HTERT RPE-1 (cell line): ENCODE data around the gene MRPS18A.

ENCODE experiments used
- in situ Hi-C: fragments of 300-500 bp; cut with MboI; formaldehyde crosslinking; loops from 4 replicates; pipeline ENCODE4 v1.14.3; 2020; ENCODE audit warnings: low sequenced_read_pairs

MRPS18A gene

DNA sequence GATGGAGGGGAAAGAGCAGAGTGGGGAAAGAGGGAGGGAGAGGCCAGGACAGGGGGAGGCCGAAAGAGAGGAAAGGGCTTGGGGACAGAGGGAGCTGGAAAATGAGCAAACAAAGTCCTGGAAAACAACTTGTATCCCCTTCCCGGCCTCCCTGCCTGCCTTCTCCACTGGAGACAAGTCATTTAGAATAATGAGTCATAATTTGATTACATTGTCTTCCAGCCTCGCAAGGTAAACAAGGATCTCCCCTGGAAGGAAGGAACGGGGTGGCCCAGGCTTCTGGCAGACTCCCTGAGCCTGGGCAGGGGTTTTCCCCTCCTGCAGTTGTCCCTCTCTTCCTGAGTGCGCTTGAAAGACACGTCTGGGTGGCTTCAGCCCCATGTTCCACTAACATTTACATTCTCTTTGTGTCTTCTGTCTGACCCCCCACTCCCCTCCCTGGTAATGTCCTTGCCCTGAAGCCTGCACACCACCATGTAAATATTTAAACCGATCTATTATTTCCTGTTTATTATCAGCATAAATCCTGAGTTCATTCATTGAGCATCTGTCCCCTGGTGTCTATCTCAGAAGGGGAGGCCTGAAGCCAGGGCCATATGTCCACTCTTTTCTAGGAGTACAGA is 12.1 kb upstream of the MRPS18A start:
- in situ Hi-C loops: no loop called here

DNA sequence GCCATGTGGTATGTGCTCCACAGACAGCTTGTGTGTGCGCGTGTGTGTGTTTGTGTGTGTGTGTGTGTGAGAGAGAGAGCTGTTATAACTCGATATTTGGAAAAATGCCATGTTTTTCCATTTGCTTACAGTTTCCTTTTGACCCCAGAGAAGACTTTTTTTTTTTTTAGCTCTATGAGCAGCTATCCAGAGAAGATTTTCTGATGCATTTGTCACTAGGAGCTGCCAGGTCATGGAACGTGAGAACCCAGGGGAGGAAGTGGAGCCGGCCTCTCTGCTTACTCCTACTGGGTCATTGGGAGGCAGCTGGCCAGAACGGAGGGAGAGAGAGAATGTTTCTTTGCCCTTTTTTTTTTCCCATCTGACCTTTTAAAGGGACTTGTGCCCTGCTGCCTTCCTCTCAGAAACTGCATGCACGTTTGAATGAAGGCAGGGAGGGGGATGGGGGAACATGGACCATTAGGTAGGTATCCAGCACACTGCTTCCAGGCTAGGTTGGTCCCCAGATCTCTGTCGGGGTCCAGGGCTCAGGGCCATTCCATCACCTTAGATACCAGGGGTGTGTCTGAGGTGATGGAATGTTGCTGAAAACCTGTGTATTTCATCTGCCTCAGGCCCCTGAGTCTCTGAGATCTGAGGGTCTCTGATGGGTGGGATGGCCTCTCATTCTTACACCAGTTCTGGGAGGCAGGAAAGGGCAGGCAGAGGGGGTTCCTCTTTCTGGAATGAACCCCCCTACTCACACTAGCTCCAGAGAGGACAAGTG is 11.2 kb upstream of the MRPS18A start:
- in situ Hi-C loops: no loop called here

DNA sequence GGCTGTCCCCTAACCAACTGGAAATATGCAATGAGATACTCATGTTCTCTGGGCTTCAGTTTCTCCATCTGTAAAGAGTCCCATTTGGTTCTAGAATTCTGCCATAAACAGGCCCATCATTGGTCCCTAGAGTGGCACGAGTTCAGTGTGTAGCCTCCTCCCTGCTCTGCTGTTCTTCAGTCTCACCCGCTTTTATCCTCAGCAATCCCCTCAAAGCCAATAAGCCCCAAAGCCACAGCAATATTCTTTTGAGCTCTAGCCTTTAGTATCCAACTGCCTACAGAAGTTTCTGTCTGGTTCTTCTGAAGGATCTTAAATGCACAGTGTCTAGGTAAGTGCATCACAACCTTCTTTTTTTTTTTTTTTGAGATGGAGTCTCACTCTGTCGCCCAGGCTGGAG is 9.8 kb upstream of the MRPS18A start:
- in situ Hi-C loops: no loop called here

DNA sequence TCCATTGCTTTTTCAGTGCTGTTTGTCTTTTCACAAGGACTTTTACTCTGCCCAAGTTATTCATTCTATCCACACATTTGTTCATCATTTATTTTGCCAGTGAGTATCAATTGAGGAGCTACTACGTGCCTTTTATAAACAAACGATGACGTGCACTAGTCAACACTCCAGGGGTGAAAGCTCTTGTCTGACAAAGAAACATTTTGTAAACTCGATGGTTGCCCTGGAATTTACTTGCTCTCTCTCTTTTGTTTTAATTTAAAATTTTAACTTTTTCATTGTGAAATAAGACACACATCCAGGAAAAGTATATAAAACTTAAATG is 8.3 kb upstream of the MRPS18A start:
- in situ Hi-C loops: no loop called here

DNA sequence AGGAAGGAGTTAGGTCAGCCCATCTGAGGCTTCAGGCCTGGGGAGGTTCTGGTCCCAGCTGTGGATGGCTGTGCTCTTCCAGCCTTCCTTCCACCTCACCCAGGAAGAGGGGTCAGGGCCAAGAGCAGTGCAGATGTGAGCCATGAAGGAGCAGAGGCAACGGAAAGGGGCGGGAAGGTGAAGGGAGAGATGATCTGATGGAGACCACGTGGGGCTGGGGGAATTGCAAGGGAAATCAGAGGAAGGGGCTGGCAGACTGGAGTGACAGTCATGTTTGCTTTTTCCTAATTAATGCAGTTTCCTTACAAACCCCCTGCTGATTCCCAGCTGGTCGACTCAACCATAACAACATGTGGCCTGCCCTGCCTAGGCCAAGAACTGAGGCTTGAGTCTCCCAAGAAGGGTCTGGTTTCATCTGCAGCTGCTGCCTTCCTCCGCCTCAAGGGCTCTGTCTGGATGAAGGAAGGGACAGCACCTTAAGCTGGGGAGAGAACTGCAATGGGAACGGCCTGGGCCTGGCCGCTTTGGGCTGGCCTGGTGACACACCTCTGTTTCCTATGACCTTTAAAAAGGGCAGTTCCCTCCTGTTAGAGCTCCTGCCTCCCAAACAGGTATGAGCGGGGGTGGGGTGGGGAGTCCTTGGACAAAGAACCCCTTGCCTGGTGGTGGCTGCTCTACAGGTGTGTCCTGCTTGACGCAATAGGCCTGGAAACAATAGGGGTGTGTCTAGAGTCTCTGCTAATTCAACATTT is 7.8 kb upstream of the MRPS18A start:
- in situ Hi-C loops: no loop called here

DNA sequence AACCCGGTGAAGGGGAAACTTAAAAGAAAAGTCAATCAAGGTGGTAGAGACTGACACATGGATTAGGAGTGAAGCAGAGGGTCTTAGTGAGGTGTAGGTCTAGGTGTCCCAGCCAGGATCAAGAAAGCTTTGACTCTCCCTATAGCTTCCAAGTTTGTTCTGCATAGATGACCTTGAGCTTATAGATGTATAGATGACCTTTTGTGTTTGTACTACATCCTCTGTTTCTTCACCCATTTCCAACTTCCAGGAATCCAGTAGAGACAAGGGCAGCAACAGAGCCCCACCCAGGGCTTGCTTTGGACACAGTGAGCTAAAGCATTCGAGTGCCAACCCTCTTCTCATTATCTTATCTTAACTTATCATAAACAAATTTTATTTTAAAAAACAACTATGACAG is 1.8 kb upstream of the MRPS18A start:
- in situ Hi-C loops: no loop called here

DNA sequence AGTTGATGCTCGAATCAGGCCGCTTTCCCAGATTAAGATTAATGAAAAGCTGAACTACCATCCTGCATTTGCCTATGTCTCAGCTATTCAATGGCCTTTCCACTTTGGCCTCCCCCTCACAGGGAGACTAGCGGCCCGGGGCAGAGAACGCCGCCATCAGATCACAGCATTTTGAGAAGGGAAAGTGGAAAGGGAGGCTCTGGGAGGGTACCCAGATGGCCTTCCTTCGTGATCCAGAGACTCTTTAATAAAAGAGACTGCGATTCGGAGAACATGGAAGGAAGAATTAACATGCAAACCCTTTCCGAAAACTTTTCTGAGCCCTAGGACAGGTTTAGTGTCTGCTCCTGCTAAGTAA is 533 bp downstream of the MRPS18A start:
- in situ Hi-C loops: no loop called here

DNA sequence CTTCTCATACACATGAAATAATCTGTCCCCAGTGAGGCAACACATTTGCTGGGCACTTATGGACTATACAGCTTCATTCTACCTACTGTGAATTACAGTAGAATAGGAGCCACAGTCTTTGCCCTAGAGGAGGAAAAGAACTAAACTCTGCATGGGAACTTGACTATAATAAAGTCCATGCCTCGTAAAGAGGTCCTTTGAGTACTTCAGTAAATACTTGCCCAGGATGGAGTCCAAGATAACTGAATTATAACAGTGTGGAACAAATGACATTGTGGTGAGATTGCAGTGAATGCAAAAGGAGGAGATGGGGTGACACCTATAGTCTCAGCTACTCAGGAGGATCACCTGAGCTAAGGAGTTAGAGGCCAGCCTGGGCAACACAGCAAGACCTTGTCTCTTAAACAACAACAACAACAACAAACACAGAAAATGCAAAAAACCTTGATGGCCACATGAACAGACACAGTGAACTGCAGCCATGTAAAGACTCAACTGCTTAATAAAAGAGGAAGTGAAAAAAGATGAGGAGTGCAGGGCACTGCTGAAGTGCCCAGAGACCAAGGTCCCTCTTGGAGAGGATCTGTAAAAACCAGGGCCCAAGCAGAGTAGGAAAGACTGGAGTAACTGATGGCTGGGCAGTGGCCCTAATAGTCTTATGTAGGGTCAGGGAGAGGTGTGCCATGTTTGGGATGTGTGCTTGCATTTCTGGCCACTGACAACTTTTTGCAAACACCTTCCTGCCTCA is 3.7 kb downstream of the MRPS18A start:
- in situ Hi-C loops: no loop called here

DNA sequence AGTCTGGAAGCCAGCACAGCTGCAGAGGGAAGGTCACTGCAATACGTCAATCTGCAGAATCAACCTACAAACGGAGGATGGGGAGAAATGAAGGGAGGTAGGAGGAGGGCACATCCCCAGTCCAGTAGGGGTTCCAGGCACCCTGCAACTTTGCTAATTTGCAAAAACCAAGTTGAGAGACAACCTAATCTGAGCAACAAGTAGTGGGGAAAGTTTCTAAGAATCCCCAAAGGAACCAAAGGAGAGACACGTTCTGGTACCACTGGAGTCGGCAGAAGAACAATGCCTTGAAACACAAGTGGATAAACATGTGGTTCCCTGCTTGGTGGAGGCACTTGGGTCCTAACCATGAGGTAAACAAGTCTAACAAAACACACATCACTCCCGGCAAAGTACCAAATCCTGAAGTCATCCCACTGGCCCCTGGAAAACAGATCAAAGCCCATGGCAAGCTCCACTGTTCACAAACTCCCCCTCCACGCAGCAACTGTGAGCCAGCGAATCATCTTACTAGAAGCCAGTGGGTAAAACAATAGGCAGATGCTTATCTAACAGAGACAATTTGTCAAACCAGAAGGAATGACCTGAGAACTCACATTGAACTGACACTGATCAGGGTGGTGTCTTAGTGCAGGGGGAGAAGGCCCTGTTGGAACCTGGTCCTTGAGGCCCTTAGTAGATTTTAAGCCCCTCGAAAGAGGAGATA is 4.7 kb downstream of the MRPS18A start:
- in situ Hi-C loops: no loop called here

DNA sequence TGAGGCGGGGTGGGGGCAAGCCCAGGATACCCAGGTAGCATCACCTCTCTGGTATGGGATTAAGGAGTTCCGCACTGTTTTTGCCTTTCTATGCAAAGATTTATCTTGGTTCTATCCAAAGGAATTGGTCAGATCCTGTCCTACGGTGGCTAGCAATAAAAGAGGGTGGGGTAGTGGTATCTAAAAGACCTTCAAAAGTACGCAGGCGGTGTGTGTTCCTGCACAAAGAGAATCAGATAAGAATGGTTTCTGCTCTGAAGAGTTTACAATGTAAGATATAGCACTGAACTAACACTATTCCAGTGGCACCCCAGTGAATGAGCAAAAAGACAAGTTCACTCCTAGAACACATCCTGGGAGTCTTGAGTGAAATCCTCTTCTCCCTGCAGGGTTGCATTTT is 6.3 kb downstream of the MRPS18A start:
- in situ Hi-C loops: no loop called here

DNA sequence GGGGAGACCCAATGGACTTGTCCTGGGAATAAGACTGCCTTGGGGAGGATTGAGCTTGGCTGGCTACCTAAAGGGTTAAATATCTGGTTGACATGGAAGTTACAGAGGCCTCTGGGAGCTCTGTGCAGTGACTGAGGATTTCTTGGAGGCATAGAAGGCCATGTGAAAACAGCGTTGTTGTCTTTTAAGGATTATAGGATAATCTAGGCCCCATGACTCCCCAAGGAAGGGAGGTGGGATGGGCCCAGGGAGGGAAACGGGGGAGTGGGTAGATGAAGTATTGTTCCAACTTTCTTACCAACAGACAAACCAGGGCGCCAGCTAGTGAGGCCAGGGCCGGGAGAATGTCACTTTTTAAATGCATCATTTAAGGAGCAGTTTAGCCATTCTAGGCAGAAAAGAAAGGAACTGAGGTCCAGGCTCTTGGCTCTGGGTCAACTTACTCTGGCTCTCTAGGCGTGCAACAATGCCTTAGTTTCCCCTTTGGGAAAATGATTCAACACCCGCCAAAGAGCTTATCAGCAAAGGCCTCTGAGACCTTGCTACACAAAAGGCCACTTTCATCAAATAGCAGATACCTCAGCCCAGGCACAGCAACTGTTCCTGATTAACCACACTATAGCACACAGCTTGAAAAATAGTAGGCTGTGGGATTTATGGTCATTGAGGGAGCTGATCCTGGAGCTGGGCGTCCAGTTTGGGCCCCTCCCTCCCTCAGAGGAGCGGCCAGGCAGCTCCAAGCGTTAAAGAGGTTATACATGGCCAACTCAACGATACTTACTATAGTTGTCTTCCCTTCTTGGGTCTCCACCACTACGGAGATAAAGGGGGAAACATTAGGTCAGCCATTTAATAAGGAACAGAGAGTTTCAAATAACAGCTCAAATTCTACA is 7.0 kb downstream of the MRPS18A start:
- in situ Hi-C loops: no loop called here

DNA sequence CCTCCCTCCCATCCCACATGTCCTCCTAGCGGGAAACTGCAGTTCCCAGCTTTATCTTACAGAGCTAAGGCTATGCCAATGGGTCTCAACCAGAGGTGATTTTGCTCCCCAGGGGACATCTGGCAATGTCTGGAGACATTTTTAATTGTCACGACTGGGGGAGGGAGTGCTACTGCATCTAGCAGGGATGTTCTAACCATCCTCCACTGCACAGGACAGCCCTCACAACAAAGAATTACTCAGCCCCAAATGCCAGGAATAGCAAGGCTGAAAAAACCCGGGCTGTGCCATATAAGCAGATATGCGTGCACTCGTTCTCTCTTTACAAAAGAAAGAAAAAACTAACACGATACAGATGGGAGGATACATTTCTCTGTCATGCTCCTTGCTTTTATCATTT is 8.5 kb downstream of the MRPS18A start:
- in situ Hi-C loops: no loop called here

DNA sequence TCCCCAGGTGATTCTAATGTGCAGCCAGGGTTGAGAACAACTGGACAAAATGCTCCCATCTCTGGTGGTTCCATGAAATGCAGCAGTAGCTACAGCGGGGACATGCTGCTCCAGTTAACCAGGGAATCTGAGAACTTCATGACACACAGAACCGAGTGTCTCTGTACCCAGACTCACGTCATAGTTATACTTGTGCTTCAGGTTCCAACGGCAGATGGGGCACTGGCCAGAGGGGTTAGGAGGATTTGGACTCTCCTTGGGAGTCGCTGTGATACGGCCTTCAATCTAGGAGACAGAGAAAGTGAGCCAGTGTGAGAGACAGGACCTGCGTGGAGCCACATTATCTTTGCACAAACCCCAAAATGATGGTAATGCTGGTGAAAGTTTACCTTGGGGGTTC is 9.2 kb downstream of the MRPS18A start:
- in situ Hi-C loops: no loop called here

DNA sequence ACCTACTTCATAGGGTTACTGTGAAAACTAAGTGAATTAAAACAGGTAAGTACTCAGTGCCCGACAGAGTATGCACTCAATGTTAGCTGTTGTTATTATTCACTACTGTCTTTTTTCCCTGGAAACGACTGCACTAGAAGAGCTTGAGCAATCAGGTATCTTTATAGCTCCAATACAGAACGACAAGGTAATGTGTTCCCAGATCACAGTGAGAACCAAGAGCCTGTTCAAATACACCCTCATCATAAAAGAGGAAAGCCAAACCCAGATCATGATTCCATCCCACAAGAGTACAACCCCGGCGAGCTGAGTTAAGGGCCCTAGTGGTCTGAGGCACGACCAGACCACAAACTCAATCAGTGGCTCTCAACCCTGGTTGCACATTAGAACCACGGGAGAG is 9.8 kb downstream of the MRPS18A start:
- in situ Hi-C loops: no loop called here

DNA sequence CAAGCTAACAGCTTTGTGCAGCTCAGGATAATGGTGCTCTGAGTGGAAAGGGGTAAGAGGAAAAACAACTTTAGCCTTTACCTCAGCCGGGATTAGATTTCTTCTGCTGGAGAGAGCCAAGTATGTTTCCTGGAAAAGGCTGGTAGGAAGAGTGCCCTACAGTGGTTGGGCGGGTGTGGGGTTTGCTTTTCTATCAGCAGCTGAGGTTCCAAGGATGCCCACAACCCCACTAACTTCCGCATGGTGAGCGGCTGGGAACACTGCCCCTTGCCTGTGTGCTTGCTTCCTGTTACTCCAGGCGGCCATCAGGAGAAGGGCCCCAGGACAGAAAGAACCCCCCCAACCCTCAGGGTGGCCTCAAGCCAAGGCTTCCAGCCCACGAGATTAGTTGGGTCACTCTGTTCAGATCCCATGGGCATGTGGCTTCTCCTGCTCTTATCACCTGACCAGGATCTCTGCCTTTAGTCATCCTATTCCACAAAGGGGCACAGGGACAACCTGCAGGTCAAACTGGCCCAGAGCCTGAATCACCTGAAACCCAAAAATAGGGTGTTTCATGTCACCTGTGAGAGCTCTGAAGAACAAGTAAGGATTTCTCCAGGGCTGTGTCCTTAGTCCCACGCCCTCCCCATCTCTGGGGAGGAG is 10.5 kb downstream of the MRPS18A start:
- in situ Hi-C loops: no loop called here

DNA sequence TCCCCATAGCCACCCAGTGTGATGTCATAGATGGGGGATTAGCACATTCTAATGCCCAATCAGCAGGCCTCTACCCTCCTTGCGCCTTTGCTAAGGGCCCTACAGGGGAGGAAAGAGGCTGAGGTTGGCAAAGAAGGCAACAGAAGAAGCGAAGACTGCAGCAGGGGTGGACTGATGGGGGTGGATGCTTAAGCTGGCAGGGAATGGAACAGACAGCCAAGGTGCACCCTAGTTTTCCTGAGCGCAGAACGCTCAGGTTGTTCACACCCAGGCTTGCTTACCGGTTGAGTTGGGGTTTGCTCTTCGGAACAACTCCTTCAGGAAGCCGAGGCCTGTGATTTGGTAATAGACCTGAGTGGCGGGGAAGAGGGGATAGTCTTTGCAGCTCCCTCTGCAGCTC is 12.7 kb downstream of the MRPS18A start:
- in situ Hi-C loops: no loop called here

DNA sequence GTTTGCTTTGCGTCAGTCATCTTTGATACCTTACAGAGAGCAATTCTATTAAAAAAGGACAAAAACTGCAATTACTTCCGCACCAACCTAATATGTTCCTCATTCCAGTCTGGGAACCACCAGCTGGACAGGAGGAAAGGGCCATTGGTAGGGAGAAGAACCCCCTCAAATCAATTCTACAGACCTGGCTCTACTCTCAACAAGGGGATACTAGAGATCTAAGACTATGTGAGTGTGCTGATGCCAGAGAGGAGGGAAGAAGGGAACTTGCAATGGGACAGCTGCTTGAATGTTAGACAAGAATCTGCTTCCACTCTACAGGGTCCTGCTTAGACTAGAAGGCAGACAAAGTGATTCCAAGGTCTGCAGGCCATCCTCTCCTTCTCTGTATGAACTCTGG is 13.3 kb downstream of the MRPS18A start:
- in situ Hi-C loops: no loop called here

DNA sequence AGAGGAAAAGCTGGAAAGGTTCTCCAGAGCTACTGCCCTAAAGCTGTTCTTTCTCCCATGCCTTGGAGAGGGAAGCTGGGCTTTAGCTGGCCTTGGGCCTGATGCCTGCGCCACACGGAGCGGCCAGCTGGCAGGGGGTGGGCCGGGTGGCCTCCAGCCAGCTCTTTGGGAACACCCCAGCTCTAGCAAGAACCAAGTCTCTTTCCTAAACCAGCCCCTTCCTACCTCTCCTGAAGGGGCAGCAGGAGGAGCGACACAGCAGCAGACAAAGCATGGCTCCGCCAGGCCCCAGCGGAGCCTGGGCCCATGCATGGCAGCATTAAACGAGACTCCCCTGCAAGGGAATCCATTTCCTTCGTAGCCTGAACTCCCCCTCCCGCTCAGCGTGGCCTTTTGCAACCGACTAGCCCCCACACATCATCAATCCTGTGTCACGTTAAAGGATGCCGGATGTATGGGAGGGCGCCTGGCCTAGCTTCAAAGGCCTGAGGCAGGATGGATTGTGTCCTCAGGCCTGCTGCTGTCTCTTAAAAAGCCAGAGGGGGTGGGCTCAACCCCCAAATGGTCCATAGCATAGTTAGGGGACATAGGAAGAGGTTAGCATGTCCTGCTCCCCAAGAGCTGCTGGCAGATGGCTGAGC is 14.0 kb downstream of the MRPS18A start:
- in situ Hi-C loops: no loop called here
